Stimulated activated CD4-positive, alpha-beta T cell treated with anti-CD3 and anti-CD28 coated beads, Interleukin-15, amount 100 ng/mL, for 1 hour (primary cell): ENCODE results near the gene PNKD.

Experiments
- DNase-seq, 2 donors: peaks; one replicate each; pipeline ENCODE4 v3.0.0-alpha.2; 2020; ENCODE audit warnings: low read depth in 1 of 2, low spot score in 1 of 2

PNKD gene

DNA sequence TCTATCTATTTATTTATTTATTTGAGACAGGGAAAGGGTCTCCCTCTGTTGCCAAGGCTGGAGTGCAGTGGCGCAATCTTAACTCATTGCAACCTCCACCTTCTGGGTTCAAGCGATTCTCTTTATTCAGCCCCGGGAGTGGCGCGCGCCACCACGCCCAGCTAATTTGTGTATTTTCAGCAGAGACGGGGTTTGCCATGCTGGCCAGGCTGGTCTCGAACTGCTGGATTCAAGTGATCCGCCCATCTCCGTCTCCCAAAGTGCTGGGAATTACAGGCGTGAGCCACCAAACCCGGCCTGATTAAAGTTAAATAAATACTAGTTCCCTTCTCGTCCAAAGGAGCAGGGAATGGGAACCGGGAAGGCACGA lies 125.1 kb downstream of the PNKD start:
- DNase-seq: no peak

GRCh38 chr2:218395826-218396687 lies 125.7 kb downstream of the PNKD start:
- DNase-seq: peak; percentile 86 to 91
